GM21786 (cell line): ENCODE results near the gene CDH22.

Source experiments
- ATAC-seq: cut with Tn5 transposase; IDR thresholded peaks from one replicate; pipeline ENCODE4 v1.9.1; 2021; ENCODE audit not compliant: unreplicated experiment

Gene CDH22

DNA sequence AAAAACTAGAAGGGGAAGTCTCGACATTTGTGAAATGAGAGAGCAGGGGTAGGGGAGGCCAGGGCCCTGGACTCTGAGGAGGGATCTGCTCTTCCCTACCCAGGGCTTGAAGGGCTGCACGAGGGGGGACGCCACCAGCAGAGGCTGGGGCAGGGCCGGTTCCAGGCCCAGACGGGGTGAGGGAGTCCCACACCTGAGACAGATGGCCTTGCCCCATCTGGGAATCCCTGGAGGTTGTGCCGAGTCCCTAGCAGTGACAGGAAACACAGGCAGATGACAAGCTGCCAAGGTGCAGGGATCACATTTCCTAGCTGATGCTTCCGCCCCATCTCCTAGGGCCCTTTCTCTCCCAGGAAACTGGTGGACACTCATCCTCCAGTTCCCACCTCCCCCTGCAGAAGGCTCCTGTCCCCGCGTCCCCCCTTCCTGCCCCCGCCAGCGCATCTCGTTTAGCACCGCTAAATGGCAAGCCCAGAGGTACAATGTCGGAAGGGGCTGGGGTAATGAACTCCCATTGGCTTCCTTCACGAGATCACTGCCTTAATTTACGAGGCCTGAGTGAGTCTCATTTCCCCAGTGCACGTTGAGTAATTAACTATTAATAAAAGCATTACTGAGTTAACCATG is 35.2 kb upstream of the CDH22 start:
- ATAC-seq = no peak

DNA sequence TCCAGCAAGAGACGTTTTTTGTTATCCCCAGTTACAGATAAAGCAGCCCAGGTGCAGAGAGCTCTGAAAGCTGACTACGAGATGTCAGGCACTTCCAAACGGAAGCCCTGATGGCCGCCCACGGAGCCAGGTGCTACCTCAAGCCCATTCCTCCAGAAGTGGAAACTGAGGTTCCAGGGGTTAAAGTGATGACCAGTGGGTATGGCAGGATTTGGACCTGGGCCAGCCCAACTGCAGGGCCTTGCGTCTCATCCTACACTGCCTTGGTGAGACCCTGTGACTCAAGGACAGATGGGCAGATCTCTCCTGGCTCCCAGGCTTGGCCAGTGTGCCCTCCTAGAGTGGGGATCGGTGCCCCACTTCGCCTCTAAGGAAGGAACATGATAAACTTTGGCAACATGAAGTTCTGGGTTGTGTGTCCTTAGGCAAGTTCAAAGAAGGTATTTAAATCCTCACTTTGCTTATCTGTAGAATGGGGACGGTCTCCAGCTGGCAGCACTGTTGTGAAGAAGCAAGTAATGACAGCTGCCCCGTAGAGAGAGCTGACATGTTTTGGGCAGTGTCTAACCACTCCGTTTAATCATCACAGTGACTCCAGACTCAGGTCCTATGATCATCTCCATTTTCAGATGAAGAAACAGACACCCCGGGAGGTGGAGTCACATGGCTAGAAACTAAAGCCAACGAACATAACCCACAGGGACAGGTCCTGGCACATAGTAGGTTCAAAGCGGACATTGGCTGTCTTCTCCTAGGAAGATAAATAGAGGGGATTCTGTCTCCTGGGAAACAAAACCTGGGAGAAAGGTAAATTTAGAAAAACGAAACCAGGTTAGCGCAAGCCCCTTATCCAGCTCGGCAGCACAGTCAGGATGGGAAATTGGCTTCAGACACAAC is 34.4 kb upstream of the CDH22 start:
- ATAC-seq = no peak

DNA sequence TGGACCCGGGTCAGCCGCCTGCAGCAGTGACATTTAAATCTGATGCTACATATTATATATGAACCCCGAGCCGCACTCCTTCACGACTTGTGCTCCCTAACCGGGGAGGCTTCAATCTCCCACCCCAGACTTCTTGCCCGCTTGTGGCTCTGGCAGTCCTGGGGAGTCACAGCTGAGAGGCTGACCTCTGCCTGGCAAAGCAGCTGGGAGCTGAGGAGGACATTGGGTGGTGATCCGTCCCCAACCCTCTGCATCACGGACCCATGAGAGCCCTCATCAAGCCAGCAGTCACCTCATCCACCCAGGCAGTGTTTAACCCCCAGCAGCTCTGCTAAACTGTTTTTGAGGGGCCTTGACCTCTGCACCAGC is 33.7 kb upstream of the CDH22 start:
- no peak for ATAC-seq

DNA sequence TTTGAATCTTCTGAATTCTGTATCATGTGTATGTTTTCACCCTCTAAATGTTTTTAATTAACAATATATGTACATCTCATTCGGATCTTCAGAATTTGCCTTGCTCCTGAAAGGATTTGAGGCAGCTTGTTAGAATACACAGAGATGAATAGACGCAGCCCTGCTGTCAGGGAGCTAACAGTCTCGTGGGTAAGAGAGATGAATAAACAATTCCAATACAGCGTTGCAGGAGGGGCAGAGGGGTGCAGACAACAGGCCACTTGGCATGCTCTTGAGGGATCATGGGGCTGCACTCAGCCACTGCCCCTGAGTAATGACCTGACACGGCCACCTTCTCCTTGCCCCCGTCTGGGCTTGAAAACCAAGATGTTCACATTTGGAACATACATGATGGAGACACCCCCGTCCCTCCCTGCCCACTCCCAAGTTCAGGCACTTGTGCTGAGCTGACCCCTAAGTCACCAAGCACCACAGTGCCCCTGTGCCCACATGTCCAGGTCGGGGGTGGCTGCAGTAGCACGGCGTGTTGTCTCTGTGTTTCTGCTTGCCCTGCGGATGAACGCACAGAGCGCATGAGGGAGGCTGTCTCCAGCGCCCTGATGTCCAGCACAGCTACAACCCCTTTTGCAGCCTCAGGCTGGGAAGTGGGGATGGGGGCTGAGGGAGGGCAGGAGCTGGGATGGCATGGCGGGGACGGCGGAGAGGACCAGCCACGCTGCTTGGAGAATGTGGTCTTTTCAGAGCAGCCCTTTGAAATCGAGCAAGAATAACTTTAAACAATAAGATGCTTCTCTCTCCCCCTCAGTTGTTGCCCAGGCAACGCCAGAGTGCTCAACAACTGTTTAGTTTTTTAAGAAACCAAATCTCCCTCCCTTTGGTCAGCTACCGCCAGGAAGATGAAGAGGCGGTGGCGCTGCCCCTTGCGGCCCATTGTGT is 33.0 kb upstream of the CDH22 start:
- no peak for ATAC-seq

DNA sequence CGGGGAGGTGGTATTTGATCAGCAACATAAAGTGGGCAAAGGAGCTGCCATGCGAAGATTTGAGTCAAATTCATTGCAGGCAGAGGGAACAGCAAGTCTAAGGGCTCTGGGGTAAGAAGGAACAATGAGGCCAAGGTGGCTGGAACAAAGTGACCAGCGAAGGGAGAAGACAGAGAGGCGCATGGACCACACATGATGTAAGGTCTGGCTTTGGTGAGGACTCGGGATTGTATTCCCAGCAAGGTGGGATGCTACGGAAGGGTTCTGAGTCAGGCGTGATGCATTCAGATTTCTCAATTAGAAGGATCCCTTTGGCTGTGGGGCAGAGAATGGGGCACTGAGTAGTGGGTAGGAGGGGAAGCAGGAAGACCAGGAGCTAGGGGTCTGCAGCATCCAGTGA is 30.7 kb upstream of the CDH22 start:
- no peak for ATAC-seq

DNA sequence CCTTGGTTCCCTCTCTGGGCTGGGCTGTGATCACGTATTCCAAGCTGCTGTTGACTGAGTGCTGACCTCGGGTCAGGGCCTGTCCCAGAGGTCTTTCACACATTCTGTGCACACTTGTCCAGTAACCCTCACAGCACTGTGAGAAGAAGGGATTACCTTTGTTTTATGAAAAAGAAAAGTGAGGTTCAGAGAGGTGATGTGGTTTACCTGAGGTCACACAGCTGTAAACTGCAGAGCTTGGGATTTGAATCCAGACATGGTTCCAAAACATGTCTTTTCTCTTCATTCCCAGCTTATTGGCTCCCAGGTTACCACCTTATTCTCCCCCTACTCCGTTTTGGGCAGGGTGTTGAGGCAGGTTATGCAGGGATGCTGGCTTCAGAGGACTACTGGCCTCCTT is 28.4 kb upstream of the CDH22 start:
- no peak for ATAC-seq

DNA sequence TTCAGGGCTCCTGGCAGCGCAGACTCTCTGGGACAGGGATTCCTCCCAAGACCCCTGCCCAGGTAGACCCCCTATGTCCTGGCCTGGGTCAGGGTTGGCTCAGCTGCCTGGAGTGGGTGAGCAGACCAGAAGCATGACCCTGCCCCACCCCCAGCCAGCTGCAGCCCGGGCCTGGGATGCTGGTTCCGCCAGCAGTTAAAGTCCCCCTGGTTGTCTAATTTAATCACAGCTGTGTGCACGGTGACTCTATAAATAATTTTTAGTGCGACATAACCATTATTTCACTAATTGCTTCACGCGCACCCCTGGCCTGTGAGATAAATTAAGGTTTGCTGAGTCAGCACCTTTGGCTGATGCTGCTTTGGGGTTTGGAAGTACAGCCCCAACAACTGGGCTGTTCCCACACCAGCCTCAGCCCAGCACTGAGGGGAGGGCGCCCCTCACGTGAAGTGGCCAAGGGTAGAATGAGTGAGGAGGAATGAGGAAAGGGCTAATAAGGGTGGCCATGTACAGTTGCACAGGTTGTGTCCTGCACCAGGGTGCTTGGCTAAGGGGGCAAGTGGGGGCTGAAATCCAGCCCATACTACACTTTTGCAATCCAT is 26.1 kb upstream of the CDH22 start:
- ATAC-seq = no peak

DNA sequence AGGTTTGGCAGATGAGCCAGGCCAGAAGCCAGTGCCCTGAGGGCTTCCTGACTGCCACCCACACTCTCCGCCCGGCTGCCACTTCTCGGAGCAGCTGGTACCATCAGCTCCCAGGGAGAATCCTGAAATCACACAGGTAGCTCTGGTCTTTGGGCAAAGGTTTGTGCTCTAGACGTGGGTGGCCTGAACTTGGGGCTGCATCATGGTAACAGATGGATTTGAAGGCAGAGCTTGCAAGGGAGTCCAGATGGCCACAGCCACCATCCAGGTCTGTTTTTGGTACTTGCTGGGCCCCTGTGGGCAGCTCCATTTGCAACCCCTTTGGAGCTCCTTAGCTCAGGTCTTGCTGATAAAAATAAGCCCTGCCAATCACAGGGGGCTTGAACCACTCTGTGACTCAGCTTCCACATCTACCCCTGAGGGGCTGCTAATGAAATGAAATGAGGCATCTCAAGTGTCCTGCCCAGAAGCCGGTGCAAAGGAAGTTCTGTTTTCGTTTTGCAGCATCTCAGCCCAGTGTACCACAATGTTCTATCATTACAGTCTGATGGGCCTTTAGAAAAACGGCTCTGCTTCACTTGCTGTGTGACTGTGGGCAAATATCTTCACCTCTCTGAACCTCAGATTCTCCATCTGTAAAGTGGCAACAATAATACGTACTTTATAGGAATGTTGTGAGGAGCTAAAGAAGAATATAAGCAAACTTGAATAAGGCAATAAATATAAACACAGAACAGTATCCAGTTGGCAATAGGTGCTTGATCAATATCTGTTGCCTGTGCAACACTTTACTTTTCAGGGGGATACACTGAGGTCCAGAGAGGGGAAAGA is 25.1 kb upstream of the CDH22 start:
- ATAC-seq = no peak

DNA sequence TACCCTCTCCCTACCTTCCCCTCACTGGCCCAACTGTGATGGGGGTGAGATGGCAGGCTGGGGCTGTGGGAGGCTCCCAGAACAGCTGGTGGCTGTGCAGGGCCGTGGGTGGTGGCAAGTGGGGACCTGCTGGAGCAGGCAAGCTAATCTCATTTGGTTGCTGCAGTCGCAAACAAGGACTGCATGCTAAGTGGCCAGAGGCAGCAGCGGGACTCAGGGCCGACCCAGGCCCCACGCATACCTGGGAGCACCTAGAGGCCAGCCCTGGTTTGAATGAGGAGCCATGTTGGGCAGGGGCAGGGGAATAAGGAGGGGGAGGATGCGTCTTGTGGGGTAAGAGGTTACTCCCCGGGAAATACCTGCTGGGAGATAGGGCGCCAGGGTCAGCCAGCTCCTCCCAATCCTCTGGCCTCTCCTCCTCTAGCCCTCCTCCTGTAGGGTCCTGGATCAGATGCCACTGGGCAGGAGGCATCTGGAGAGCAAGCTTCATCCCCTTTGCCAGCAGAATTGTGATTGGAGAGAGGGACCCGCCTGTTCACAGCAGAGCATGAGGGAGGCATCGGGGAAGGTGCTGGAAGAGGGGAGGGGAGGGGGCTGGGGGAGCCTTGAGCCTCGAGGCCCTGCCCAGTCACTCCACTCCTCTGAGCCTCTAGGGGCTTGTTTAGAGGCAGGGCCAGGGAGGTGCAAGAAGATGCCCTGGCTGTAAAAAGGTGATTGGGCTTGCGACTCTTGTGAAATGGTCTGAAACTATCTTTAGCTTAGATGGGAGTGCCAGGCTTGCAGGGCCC is 24.3 kb upstream of the CDH22 start:
- no peak for ATAC-seq

DNA sequence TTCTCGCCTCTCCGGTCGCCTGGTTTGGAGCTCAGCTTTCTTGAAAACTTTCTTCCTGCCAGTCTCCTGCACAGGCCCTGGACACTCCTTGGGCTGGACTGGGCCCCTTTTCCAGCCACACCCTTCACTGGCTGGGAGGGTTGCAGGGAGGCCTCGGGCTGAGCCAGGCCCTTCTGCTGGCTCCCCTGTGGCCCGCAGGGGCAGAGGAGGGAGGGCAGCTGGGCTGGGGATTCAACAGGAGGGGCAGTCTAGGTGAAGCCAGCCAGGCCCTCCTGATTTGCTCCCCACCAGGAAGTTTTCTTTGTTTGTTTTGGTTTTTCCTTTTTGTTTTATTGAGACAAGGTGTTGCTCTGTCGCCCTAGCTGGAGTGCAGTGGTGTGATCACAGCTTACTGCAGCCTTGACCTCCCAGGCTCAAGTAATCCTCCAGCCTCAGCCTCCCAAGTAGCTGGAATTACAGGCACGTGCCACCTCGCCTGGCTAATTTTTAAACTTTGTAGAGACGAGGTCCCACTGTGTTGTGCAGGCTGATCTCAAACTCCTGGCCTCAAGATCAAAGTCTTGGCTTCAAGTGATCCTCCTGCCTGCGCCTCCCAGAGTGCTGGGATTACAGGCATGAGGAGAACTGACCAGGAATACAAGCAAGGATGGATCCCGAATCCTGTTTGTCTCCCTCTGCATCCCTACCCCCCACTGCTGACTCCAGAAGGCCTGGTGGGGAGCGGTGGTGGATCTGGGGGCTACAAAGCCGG is 23.5 kb upstream of the CDH22 start:
- no peak for ATAC-seq

DNA sequence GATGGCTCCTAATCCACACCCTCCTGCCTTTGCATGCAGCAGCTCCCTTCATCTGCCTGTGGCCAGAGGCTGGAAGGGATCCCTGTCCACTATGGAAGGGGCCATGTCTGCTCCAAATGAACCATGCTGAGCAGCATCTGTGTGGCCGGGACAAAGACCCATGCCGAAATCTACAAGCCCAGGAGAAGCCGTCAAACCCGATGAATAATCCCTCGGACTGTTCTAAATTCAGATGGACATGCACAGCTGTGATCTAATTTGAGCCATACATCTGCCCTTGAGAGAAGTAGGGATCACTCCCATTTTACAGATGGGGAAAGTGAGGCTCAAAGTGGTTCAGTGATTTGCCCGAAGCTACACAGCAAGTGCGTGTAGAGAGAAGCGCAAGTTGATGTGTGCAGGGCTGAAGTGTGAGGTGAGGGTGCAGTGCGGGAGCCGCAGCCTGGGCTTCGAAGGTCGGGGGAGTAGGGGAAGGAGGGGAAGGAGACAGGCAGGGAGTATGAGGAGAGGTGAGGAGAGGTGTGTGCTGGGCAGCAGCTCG is 22.6 kb upstream of the CDH22 start:
- ATAC-seq = no peak

DNA sequence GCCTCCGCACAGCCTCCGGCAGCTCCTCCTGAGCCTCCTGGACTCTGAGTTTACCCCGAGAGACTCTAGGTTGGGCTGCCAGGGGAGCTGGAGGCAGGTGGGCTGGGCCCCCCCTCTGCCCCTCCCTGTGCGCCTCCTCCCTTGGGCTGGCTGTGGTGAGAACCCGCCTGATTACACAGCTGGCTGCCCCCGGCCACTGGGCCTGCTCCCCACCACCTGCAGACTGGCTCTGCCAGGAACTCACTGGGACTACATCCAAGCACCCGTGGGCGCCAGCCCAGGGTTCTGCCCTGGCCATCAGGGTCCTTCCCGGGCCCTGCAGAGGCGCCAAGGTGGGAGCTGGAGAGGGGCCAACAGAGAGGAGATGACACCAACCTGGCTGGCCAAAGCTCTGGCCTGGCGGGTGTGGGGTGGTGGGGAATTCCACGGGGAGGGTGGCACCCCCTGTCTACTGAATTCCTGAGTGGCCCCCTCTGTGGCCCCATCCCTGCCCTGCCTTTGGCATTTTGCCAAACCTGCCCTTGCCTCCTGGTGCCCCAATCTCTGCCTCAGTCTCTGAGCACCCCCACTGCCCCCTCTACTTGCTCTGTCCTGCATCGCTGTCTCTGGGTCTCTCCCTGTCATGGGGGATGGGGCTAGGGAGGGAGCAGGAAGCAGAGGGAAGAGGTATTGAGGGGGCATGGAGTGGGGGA is 21.9 kb upstream of the CDH22 start:
- no peak for ATAC-seq

DNA sequence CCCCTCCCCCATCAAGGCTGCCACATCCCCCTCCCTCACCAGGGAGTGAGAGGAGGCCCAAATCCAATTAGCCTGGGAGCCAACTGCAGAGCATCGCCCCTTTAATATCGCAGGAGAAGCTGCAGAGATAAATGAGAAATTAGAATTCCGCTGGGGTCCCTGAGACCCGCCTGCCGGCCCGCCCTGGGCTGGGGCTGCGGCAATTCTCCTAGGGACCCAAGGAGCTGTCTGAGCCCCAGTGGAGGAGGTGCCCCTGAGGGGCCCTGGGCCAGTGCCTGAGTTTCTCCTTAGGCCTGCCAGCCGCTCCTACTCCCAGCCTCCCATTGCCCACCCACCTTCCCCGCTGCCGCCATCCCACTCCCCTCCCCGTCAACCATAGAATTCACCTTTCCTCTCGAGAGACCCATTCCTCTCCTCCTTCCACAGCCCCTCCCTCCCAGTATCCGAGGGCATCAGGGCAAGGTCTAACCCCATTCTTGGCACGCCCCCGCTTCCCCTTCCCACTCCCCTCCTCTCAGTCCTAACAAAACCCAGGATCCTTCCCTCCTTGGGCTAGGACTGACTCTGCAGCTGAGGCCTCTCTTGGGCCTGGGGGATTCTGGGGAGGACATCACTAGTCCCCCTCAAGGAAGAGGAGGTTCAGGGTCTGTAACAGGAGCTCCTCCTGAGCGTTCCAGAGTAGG is 20.0 kb upstream of the CDH22 start:
- no peak for ATAC-seq

DNA sequence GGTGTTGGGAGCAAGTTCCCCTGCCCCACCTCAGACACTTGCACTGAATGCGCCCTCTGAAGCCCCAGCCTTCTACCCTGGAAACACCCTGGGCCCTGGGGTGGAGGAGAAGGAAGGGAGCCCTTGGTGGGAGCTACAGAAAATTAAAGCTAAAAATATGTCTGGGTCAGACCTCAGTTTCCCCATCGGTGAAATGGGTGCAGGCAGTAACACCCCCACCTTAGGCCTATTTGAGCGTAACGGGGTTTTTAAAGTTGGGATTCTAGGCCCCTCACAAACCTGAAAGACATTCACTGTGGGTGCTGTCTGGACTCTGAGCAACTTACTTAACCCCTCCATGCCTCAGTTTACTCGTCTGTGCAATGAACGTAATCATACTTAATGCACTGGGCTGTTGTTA is 19.3 kb upstream of the CDH22 start:
- ATAC-seq = no peak

DNA sequence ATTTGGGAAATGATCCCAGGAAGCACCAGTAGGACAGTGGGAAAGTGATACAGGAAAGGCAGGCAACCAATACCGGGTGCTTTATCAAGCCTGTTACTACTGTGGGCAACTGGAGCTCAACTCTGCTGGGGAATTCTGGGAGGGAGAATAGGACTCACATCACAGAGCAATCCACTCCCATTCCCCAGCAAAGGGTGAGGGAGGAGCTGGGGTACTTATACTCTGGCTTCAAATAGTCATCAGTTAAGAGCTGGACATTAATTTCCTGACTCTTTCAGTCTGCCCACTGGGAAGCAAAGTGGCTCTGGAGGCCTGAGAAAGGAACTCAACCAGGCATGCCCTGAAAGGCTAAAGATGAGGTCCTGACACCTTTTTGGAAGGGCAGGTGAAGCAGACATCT is 17.5 kb upstream of the CDH22 start:
- no peak for ATAC-seq

DNA sequence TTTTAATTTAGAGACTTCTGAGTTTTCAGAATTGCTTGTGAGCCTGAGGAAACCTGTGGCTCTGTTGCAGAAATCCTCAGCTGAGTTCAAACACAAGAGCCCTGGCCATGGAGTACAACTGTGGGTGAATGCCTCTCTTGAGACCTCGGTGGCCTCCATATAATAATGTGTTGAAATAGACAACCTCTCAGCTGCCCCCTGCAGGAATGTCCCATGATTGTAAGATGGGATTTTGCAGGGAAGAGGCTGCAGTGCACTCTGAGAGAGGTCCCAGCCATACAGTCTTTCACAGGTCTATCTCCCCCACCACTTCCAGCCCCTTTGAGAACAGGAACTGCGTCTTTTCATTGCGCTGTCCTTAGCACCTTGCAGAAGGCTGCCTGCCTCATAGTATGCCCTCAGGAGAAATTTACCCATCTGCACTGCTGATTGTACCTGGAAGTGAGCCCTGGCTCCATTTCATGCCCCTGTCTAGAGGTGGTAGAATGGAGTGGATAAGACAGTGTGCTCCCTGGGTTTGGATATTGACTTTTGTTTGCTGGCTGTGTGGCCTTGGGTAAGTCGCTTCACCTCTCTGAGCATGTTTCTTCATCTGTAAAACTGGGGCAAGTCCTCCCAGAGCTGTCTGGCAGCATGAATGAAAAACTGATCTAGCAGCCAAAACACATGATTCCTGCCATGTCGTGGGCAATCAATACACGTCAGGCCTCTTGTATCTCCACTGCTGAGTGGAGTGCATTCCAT is 16.8 kb upstream of the CDH22 start:
- no peak for ATAC-seq

DNA sequence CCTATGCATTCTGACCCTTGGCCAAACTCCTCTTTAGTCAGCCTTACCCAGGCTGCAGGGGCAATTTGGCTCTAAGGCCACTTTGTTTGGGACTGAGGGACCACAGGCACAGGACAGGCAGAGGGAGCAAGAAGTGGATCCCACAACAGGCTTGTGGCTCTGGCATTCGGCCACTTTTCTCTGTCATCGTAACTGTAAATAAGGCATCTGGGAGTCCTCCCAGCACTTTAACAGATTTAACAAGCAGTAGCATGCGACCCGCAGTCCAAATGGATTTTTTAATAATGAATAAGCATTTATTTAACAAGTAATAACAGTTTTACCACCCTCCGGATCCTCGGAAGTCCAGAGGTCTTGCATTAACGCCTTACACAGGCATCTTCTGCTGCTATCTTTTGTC is 16.1 kb upstream of the CDH22 start:
- ATAC-seq = no peak
